Measurements from ENCODE around the gene PARN. TPM values are rescaled to one million over a fixed set of nuclear protein-coding genes. Genes with fewer than 3 reads are reported as not detected.

The PARN gene
- total RNA-seq, 6 experiments from 2014 or later: 12.1 to 28.0 (median 15.6) TPM

DNA sequence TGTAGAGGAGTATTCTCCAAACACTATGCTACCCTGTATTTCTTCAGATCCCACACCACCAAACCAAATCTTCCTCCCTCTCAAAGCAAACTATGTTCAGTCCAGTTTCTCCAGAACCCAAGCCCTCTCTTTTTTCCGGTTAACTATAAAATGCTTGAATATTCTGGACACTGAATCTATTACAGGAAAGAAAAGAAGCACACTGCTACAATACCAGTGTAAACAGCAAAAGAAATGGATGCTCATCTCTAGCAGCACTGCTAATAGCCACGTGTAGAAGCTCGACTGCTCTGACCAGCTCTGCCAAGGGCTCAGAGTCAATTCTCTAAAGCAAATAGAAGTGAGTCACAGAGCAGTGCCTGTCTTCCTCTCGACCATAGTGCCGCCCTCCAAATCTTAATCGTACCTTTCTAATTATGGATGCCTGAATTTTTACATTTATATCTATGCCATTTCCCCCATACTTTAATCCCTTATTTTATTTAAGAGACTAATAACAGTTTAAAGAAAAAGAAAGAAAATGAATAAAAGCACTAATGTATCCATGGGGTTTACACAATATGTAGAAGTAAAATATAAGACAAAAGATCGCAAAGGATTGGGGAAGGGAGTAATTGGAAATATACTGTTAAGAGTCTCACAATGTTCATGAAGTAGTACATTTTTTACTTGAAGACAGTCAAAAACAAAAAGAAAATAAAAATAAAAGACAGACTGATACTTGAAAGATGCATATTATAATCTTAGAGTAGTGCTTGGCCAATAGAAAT, 154.5 kb downstream of the PARN start:
- no peaks in the 10 kb centered on the region for H3K9me3 ChIP-seq
- no peaks in the 10 kb centered on the region for H3K36me3 ChIP-seq
- 42% methylated on average over 7 of the region's 7 CpGs for WGBS (ENCODE audit: insufficient coverage, low coverage, low lambda C conversion rate, missing lambda C conversion rate)
- peaks cover 0 to 17% (median 0%) of the 10 kb centered on the region in 4 donors for H3K4me1 ChIP-seq
- intact Hi-C loops (cut with DNase I): no loop called here
- H3K4me3 ChIP-seq: no peak overlapping the region
- peak in 2 of 3 donors; percentile 36 to 58 for DNase-seq
- H3K27me3 ChIP-seq: no peaks in the 10 kb centered on the region
- no peak overlapping the region for H3K27ac ChIP-seq
- no peak for TF ChIP-seq POLR2A (IDR thresholded peaks at IDR 0.05)
- ATAC-seq: peak; percentile 94 to 99 (median 97)

- Histone ChIP-seq H3K9me3 (no peaks in the 10 kb centered on the region), H3K4me3 (no peak overlapping the region), H3K27me3 (no peaks in the 10 kb centered on the region), H3K27ac (no peak overlapping the region), H3K4me1 (peaks cover 0 to 17% (median 0%) of the 10 kb centered on the region in 4 donors), H3K36me3 (no peaks in the 10 kb centered on the region)
- TF ChIP-seq, protein P1, sequence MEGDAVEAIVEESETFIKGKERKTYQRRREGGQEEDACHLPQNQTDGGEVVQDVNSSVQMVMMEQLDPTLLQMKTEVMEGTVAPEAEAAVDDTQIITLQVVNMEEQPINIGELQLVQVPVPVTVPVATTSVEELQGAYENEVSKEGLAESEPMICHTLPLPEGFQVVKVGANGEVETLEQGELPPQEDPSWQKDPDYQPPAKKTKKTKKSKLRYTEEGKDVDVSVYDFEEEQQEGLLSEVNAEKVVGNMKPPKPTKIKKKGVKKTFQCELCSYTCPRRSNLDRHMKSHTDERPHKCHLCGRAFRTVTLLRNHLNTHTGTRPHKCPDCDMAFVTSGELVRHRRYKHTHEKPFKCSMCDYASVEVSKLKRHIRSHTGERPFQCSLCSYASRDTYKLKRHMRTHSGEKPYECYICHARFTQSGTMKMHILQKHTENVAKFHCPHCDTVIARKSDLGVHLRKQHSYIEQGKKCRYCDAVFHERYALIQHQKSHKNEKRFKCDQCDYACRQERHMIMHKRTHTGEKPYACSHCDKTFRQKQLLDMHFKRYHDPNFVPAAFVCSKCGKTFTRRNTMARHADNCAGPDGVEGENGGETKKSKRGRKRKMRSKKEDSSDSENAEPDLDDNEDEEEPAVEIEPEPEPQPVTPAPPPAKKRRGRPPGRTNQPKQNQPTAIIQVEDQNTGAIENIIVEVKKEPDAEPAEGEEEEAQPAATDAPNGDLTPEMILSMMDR (IDR thresholded peaks at IDR 0.05): no peak
- TF ChIP-seq POLR2A (IDR thresholded peaks at IDR 0.05): no peak
- DNase-seq (no peak), ATAC-seq (peak in 2 of 4 donors; percentile 46 to 61)
- 86% methylated on average over 3 of the region's 5 CpGs for WGBS (ENCODE audit: insufficient coverage, low coverage, low lambda C conversion rate, missing lambda C conversion rate)
- intact Hi-C loops (cut with DNase I): no loop called here
Measured at GRCh38 chr16:14473488-14473887, 156.6 kb downstream of the PARN start.

GRCh38 chr16:14472357-14472756, 157.7 kb downstream of the PARN start:
- peaks cover 0 to 17% (median 0%) of the 10 kb centered on the region in 4 donors for H3K4me1 ChIP-seq
- 51% methylated on average over 2 of the region's 2 CpGs for WGBS (ENCODE audit: insufficient coverage, low coverage, low lambda C conversion rate, missing lambda C conversion rate)
- H3K4me3 ChIP-seq: no peak overlapping the region
- H3K36me3 ChIP-seq: no peaks in the 10 kb centered on the region
- DNase-seq (peak in 1 of 3 donors; percentile 54), ATAC-seq (peak in 3 of 4 donors; percentile 34 to 70 (median 35))
- no peaks in the 10 kb centered on the region for H3K9me3 ChIP-seq
- TF ChIP-seq POLR2A (IDR thresholded peaks at IDR 0.05): no peak
- TF ChIP-seq, protein P1 (IDR thresholded peaks at IDR 0.05): no peak
- H3K27ac ChIP-seq: no peak overlapping the region
- intact Hi-C loops (cut with DNase I): no loop called here
- no peaks in the 10 kb centered on the region for H3K27me3 ChIP-seq

GRCh38 chr16:14470788-14471187, 159.3 kb downstream of the PARN start:
- Histone ChIP-seq H3K9me3 (no peaks in the 10 kb centered on the region), H3K36me3 (no peaks in the 10 kb centered on the region), H3K4me3 (no peak overlapping the region), H3K4me1 (peaks cover 0 to 17% (median 0%) of the 10 kb centered on the region in 4 donors), H3K27ac (no peak overlapping the region), H3K27me3 (no peaks in the 10 kb centered on the region)
- intact Hi-C loops (cut with DNase I): no loop called here
- ATAC-seq (no peak), DNase-seq (no peak)
- TF ChIP-seq, protein P1 (IDR thresholded peaks at IDR 0.05): no peak
- no peak for TF ChIP-seq POLR2A (IDR thresholded peaks at IDR 0.05)
- 69% methylated on average over 2 of the region's 2 CpGs for WGBS (ENCODE audit: insufficient coverage, low coverage, low lambda C conversion rate, missing lambda C conversion rate)

- Histone ChIP-seq H3K9me3 (no peaks in the 10 kb centered on the region), H3K4me1 (no peaks in the 10 kb centered on the region), H3K36me3 (no peaks in the 10 kb centered on the region), H3K27me3 (no peaks in the 10 kb centered on the region), H3K4me3 (no peak overlapping the region), H3K27ac (no peak overlapping the region)
- intact Hi-C loops (cut with DNase I): no loop called here
- ATAC-seq (no peak), DNase-seq (no peak)
- 100% methylated on average over 2 of the region's 3 CpGs for WGBS (ENCODE audit: insufficient coverage, low coverage, low lambda C conversion rate, missing lambda C conversion rate)
- no peak for TF ChIP-seq POLR2A (IDR thresholded peaks at IDR 0.05)
- TF ChIP-seq, protein P1 (IDR thresholded peaks at IDR 0.05): no peak
Measured at GRCh38 chr16:14465799-14466198, 164.3 kb downstream of the PARN start.

Data from right lobe of liver (tissue), 6 donors.